Upper lobe of left lung (tissue), 6 donors: ENCODE measurements around the gene TMEM52. TPM values are rescaled to one million over a fixed set of nuclear protein-coding genes. Genes with fewer than 3 reads are reported as not detected.

ENCODE experiments used
- ATAC-seq, 2 donors: fragments of 200-7000 bp; cut with Tn5 transposase; one replicate each; pipeline ENCODE4 v1.9.1; 2022; ENCODE audit warnings: mild to moderate bottlenecking in 2 of 2, moderate library complexity in 2 of 2; ENCODE audit not compliant: low FRiP score in 2 of 2
- DNase-seq, 2 donors: peaks; one replicate each; pipeline ENCODE4 v3.0.0-alpha.2; 2019 to 2020
- H3K27ac ChIP-seq, 4 donors: fragments of 200-600 bp; sonication (generic); one replicate each; pipeline ENCODE4 v1.5.1; 2016 to 2019
- H3K27me3 ChIP-seq, 4 donors: fragments of 200-600 bp; sonication (generic); one replicate each; pipeline ENCODE4 v1.5.1; 2017 to 2019
- H3K36me3 ChIP-seq, 4 donors: fragments of 200-600 bp; sonication (generic); one replicate each; pipeline ENCODE4 v1.5.1; 2016 to 2019
- H3K4me1 ChIP-seq, 4 donors: fragments of 200-600 bp; sonication (generic); one replicate each; pipeline ENCODE4 v1.5.1; 2018 to 2019
- H3K4me3 ChIP-seq, 4 donors: fragments of 200-600 bp; sonication (generic); one replicate each; pipeline ENCODE4 v1.5.1; 2017 to 2019; ENCODE audit warnings: mild to moderate bottlenecking in 2 of 4, moderate library complexity in 1 of 4
- H3K9me3 ChIP-seq, 4 donors: fragments of 200-600 bp; sonication (generic); one replicate each; pipeline ENCODE4 v1.5.1; 2018 to 2019
- EP300 ChIP-seq, 4 donors: sonication (generic); formaldehyde crosslinking; IDR thresholded peaks; one replicate each; pipeline ENCODE4 v1.5.1; 2017; ENCODE audit warnings: antibody characterized with exemption in 4 of 4, control low read depth in 2 of 4
- POLR2A ChIP-seq, 4 donors: fragments of 450-650 bp; IDR thresholded peaks; one replicate each; pipeline ENCODE4 v1.5.1; 2016 to 2017; ENCODE audit warnings: antibody characterized with exemption in 4 of 4, mild to moderate bottlenecking in 2 of 4
- POLR2AphosphoS5 ChIP-seq, 2 donors: sonication (generic); formaldehyde crosslinking; IDR thresholded peaks; one replicate each; pipeline ENCODE4 v1.5.1; 2017; ENCODE audit warnings: antibody characterized with exemption in 2 of 2
- WGBS, 2 donors: methylation state at CpG; one replicate each; pipeline ENCODE4 v1.1.5; 2017 to 2018; 5-methylcytosine and 5-hydroxymethylcytosine counted together
- total RNA-seq, 6 donors: library from RNA; depleted of rRNA in 4 of 6; stranded (reverse); fragments of >200 nt in 4 of 6; gene quantifications; one replicate each; pipeline versions ENCODE4 v1.1.0 to v1.2.1, GENCODE V29; 2016 to 2021
- TF ChIP-seq, protein P1 (sequence below), 6 experiments: fragments of 450-650 bp in 4 of 6; fragments of 200-600 bp in 2 of 6; sonication (generic) in 2 of 6; IDR thresholded peaks; one replicate each; pipeline ENCODE4 v1.5.1; 2016 to 2019; ENCODE audit warnings: antibody characterized with exemption in 6 of 6
- donor health status: DM: no; HTN: no; CAD: no; lungs with moderate emphysema.
- donor health status: DM: no; HTN: yes; CAD: no; lungs with severe emphysema.

Gene TMEM52
- total RNA-seq, 6 donors from 2014 or later, result 0.59 to 3.8 (median 2.7) TPM; not detected in 1

DNA sequence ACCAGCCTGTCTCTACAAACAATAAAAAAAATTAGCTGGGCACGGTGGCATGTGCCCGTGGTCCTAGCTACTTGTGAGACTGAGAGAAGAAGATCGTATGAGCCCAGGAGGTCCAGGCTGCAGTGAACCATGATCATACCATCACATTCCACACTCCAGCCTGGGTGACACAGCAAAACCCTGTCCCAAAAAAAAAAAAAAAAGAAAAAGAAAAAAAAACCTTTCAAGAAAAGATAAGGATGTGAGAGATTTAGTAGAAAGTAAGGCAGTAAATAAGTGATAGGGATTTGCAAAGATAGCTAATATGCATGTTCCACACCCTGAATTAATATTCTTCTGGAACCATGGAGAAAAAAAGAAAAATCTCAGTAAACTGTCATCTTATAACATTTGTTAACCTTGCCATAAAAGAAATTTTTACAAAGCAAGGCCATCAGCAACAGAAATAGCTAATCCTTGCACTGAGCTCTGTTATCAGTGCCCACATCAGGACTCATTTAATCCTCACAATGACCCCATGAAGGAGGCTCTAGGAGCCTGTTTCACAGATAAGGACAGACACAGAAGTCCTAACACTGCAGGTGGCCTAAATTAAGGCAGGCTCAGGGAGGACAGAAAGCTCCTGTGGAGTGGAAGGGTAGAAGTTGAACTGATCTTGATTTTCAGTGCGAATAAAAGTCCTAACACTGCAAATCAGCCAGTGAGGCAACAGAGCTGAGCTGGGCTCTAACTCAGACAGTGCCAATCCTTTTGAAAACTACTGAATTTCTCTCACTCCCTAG, 35.8 kb downstream of the TMEM52 start:
- H3K4me3 ChIP-seq, result no peak overlapping the region
- H3K9me3 ChIP-seq, result no peaks in the 10 kb centered on the region
- H3K27ac ChIP-seq, result peak overlapping the region in 1 of 4 donors; percentile 4
- no peaks in the 10 kb centered on the region for H3K36me3 ChIP-seq
- no peak for DNase-seq
- H3K4me1 ChIP-seq, result peaks cover 66 to 80% (median 79%) of the 10 kb centered on the region in 4 donors
- no peak for ATAC-seq
- no peak for TF ChIP-seq POLR2A (IDR thresholded peaks at IDR 0.05)
- TF ChIP-seq POLR2AphosphoS5 (IDR thresholded peaks at IDR 0.05), result no peak
- TF ChIP-seq, protein P1, sequence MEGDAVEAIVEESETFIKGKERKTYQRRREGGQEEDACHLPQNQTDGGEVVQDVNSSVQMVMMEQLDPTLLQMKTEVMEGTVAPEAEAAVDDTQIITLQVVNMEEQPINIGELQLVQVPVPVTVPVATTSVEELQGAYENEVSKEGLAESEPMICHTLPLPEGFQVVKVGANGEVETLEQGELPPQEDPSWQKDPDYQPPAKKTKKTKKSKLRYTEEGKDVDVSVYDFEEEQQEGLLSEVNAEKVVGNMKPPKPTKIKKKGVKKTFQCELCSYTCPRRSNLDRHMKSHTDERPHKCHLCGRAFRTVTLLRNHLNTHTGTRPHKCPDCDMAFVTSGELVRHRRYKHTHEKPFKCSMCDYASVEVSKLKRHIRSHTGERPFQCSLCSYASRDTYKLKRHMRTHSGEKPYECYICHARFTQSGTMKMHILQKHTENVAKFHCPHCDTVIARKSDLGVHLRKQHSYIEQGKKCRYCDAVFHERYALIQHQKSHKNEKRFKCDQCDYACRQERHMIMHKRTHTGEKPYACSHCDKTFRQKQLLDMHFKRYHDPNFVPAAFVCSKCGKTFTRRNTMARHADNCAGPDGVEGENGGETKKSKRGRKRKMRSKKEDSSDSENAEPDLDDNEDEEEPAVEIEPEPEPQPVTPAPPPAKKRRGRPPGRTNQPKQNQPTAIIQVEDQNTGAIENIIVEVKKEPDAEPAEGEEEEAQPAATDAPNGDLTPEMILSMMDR (IDR thresholded peaks at IDR 0.05), result no peak
- no peak for TF ChIP-seq EP300 (IDR thresholded peaks at IDR 0.05)
- H3K27me3 ChIP-seq, result no peaks in the 10 kb centered on the region
- 50 to 52% methylated on average over 4 of the region's 4 CpGs for WGBS, 2 donors

DNA sequence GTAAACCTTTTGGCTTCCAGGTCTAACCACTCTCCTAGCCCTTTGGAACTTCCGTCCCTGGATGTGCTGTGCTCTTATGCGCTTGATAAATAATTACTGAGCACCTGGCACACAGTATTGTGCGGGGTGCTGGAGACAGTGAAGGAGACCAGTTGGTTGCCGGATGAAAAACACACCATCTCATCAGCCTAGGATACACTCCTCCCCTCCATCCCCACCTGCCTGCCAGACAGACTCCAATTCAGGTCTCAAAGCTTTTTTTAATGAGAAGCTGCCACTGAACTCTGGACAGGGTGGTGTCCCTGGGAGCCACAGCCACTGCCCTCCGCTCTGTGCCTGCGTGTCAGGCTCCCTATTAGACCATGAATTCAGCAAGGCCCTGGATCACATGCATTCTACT, 37.4 kb downstream of the TMEM52 start:
- Histone ChIP-seq H3K4me3 (no peak overlapping the region), H3K27ac (no peak overlapping the region), H3K36me3 (peaks cover 0 to under 1% (median 0%) of the 10 kb centered on the region in 4 donors), H3K4me1 (peaks cover 54 to 78% (median 72%) of the 10 kb centered on the region in 4 donors), H3K27me3 (no peaks in the 10 kb centered on the region), H3K9me3 (no peaks in the 10 kb centered on the region)
- no peak for TF ChIP-seq POLR2A (IDR thresholded peaks at IDR 0.05)
- TF ChIP-seq, protein P1 (IDR thresholded peaks at IDR 0.05), result no peak
- TF ChIP-seq POLR2AphosphoS5 (IDR thresholded peaks at IDR 0.05), result no peak
- no peak for TF ChIP-seq EP300 (IDR thresholded peaks at IDR 0.05)
- DNase-seq (no peak), ATAC-seq (no peak)
- WGBS, 2 donors, result 79 to 82% methylated on average over 6 of the region's 6 CpGs

DNA sequence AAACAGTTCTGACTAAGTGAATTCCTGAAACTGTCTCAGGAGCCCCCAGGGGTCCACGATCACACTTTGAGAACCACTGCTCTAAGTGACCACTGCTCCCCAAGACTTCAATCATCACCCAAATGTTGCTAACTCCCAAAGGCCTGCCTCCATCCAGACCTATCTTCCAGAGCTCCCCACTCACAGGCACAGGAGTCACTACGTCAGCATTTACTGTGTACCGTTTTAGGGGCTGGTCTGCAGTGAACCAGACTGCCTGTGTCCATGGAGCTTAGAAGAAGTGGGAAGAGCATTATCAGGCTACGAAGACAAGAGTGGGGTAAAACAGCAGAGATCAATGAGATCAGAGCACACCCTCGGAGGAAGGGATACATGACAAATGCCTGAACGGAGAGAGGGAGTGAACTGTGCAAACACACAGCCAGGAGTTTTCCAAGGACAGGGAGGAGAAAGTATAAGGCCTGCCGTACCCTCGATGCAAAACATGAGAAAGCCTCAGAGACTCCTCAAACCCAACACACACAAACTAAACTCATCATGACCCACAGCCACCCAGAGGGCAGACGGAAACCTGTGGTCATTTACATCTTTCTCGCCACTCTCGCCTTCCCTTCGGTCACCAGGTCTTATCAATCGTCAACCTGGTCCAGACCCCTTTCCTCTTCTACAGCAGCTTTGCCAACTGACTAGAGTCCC, 38.3 kb downstream of the TMEM52 start:
- DNase-seq (no peak), ATAC-seq (peak in 1 of 2 donors; percentile 10)
- 53% methylated on average over 13 of the region's 13 CpGs for WGBS, 2 donors
- H3K9me3 ChIP-seq, result no peaks in the 10 kb centered on the region
- TF ChIP-seq EP300 (IDR thresholded peaks at IDR 0.05) (no peak), POLR2AphosphoS5 (IDR thresholded peaks at IDR 0.05) (no peak), POLR2A (IDR thresholded peaks at IDR 0.05) (no peak)
- TF ChIP-seq, protein P1 (IDR thresholded peaks at IDR 0.05), result no peak
- H3K4me1 ChIP-seq, result peaks cover 54 to 78% (median 73%) of the 10 kb centered on the region in 4 donors
- H3K27ac ChIP-seq, result no peak overlapping the region
- no peak overlapping the region for H3K4me3 ChIP-seq
- H3K36me3 ChIP-seq, result peaks cover 0 to 10% (median 3%) of the 10 kb centered on the region in 4 donors
- no peaks in the 10 kb centered on the region for H3K27me3 ChIP-seq

DNA sequence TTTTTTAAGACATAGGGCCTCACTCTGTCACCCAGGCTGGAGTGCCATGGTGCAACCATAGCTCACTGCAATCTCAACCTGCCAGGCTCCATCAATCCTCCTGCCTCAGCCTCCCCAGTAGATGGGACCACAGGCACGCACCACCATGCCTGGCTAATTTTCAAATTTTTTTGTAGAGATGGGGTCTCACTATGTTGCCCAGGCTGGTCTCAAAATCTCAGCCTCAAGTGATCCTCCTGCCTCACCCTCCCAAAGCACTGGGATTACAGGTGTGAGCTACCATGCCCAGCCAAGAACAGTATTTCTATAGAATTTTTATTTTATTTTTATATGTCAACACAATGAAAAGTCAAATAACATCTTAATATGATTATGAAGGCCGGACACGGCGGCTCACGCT, 39.1 kb downstream of the TMEM52 start:
- Histone ChIP-seq H3K27me3 (no peaks in the 10 kb centered on the region), H3K4me1 (peaks cover 53 to 85% (median 75%) of the 10 kb centered on the region in 4 donors), H3K4me3 (no peak overlapping the region), H3K9me3 (no peaks in the 10 kb centered on the region), H3K27ac (no peak overlapping the region), H3K36me3 (peaks cover 0 to 16% (median 3%) of the 10 kb centered on the region in 4 donors)
- TF ChIP-seq POLR2AphosphoS5 (IDR thresholded peaks at IDR 0.05) (no peak), POLR2A (IDR thresholded peaks at IDR 0.05) (no peak), EP300 (IDR thresholded peaks at IDR 0.05) (no peak)
- TF ChIP-seq, protein P1 (IDR thresholded peaks at IDR 0.05), result no peak
- ATAC-seq (no peak), DNase-seq (no peak)
- 96% methylated on average over 5 of the region's 5 CpGs for WGBS, 2 donors
